AG10803 (cell line): ENCODE measurements around the gene KCNE3.

ENCODE experiments used
- DNase-seq: peaks from one replicate; pipeline ENCODE4 v3.0.0; 2010; ENCODE audit warnings: low read depth
- H3K4me3 ChIP-seq: 2 replicates; pipeline ENCODE4 v1.5.1; 2011; ENCODE audit warnings: mild to moderate bottlenecking, low read length, control low read depth
- TF ChIP-seq, protein P1 (sequence below): conservative IDR thresholded peaks from 2 replicates; pipeline ENCODE4 v1.5.1; 2011; ENCODE audit warnings: mild to moderate bottlenecking, low read length, control low read depth, inconsistent platforms

Gene KCNE3

DNA sequence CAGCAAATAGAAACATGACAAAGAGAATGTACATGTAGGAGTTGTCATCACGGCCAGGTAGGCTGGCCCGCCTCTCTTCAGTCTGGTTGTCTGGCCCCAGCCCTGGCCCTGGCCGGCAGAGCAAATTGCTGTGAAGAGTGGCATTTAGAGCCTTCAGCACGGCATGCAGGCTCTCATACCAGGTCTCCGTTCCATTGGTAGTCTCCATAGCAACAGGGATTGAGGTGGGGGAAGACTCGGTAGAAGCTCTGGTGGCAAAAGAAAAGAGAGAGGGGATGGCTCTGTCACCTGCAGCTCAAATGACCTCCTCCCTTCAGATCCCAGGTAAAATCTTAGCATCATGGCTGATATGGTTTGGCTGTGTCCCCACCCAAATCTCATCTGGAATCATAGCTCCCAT, 10.0 kb downstream of the KCNE3 start:
- DNase-seq = no peak
- no peak overlapping the region for H3K4me3 ChIP-seq
- TF ChIP-seq, protein P1, sequence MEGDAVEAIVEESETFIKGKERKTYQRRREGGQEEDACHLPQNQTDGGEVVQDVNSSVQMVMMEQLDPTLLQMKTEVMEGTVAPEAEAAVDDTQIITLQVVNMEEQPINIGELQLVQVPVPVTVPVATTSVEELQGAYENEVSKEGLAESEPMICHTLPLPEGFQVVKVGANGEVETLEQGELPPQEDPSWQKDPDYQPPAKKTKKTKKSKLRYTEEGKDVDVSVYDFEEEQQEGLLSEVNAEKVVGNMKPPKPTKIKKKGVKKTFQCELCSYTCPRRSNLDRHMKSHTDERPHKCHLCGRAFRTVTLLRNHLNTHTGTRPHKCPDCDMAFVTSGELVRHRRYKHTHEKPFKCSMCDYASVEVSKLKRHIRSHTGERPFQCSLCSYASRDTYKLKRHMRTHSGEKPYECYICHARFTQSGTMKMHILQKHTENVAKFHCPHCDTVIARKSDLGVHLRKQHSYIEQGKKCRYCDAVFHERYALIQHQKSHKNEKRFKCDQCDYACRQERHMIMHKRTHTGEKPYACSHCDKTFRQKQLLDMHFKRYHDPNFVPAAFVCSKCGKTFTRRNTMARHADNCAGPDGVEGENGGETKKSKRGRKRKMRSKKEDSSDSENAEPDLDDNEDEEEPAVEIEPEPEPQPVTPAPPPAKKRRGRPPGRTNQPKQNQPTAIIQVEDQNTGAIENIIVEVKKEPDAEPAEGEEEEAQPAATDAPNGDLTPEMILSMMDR = no peak

GRCh38 chr11:74453373-74453975, 13.9 kb downstream of the KCNE3 start:
- H3K4me3 ChIP-seq = no peak overlapping the region
- DNase-seq = peak; percentile 55
- TF ChIP-seq, protein P1 = peak; percentile 83

GRCh38 chr11:74452366-74452765, 15.0 kb downstream of the KCNE3 start:
- no peak overlapping the region for H3K4me3 ChIP-seq
- DNase-seq = no peak
- TF ChIP-seq, protein P1 = no peak

DNA sequence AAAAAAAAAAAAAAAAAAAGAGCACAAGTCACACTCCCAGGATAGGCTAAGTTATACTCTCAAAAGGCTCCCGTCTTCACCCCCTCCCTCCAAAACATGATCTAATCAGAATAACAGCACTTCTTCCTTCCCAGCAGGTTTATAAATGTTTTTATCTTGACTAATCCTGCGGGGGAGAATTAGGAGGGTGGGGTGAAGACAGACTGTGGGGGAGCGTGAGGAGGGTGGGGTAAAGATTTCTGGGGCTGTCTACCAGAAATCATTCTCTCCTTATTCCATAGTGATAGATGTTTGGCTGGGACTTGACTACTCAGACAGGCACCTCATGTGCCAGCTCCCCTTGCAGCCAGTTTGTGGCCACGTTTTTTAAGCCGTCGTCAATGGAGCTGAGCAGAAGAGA, 17.0 kb downstream of the KCNE3 start:
- DNase-seq = no peak
- TF ChIP-seq, protein P1 = no peak
- H3K4me3 ChIP-seq = no peak overlapping the region

- H3K4me3 ChIP-seq = no peak overlapping the region
- DNase-seq = peak; percentile 82
- TF ChIP-seq, protein P1 = peak; percentile 85
Observed at GRCh38 chr11:74449369-74449931, 17.9 kb downstream of the KCNE3 start.

DNA sequence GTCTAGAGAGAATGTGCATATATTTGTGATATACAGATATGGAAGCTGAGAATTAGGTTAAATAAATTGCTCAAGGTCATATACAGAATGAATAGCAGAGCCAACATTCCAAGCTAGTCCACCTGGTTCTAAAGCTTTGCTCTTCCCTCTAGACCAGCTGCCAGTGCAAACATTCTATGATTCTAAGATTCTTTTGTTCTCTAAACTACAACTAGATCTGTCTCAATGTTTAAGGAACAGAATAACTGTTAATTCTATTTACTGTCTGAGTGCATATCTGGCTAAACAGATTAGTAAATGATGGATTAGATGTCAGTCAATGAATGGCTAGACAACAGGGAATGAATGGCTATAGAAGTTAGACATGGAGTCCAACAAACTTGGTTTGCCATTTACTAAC, 19.6 kb downstream of the KCNE3 start:
- TF ChIP-seq, protein P1 = no peak
- H3K4me3 ChIP-seq = no peak overlapping the region
- no peak for DNase-seq

GRCh38 chr11:74446532-74446938, 20.8 kb downstream of the KCNE3 start:
- H3K4me3 ChIP-seq = no peak overlapping the region
- peak; percentile 27 for DNase-seq
- TF ChIP-seq, protein P1 = no peak
